Measurements from ENCODE around the gene TMEM9. TPM values are rescaled to one million over a fixed set of nuclear protein-coding genes. Genes with fewer than 3 reads are reported as not detected.

The TMEM9 gene
- 12.7 TPM for total RNA-seq (2013)
- polyA plus RNA-seq (10 to 100 TPM; 13.6 to 43.6 (median 22.4) TPM), polyA minus RNA-seq (7.5 and 10.8 TPM in 2 replicates), total RNA-seq (1.1 to 13.1 (median 4.5) reads per million in 11 experiments)

DNA sequence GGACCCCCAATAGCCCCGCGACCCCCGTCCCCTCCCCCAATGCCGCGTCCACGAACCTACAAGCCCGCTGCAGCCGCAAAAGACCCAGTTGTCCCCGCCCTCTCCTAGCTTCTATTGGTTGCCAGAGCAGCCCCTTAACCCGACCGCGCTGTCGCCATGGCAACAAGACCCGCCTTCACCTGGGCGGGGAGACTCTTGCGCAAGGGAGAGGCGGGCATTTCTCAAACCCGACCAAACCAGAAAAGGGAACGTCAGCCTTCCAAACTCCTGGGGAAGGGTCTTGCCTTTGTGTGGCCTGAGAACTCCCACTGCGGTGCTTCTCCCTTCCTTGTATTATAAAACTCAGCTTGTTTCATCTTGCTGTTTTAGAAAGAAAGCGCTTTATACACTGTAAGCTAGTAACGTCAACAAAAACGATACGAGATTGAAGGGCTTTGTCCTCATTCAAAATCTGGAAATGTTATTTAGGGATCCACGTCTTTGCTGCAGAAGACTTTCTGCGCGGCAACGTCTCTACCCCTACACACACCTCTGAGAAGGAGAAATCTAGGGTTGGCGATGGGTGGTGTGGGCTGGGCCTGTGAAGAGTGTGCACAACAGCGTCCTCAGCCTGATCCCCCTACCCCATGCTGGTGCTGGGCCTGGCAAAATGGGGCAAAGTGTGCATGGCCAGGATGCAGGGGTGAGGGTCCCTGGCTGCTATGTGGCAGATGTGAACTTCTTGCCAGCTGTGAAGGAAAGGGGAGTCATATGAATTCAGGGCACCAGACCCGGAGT lies at the start of gene TMEM9:
TSS of gene TMEM9 (minus strand) at position 86 of the 777 bp plus-strand sequence. CDS start 551 bp downstream, outside the sequence.
- TF ChIP-seq, protein P1, sequence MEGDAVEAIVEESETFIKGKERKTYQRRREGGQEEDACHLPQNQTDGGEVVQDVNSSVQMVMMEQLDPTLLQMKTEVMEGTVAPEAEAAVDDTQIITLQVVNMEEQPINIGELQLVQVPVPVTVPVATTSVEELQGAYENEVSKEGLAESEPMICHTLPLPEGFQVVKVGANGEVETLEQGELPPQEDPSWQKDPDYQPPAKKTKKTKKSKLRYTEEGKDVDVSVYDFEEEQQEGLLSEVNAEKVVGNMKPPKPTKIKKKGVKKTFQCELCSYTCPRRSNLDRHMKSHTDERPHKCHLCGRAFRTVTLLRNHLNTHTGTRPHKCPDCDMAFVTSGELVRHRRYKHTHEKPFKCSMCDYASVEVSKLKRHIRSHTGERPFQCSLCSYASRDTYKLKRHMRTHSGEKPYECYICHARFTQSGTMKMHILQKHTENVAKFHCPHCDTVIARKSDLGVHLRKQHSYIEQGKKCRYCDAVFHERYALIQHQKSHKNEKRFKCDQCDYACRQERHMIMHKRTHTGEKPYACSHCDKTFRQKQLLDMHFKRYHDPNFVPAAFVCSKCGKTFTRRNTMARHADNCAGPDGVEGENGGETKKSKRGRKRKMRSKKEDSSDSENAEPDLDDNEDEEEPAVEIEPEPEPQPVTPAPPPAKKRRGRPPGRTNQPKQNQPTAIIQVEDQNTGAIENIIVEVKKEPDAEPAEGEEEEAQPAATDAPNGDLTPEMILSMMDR (IDR thresholded peaks at IDR 0.05): no peak
- no peaks in the 10 kb centered on the region for H4K20me1 ChIP-seq (ENCODE audit: insufficient read depth, low read length)
- peak within 1 kb of the TSS; percentile 62 for H3K9ac ChIP-seq (ENCODE audit: insufficient read depth, low read length, poor library complexity, severe bottlenecking)
- peak within 1 kb of the TSS; percentile 31 to 66 for H3K27ac ChIP-seq (ENCODE audit: low read depth in 1 of 2, low read length in 2 of 2)
- H3K27me3 ChIP-seq (ENCODE audit: control insufficient read depth in 2 of 2, insufficient read depth in 2 of 2, low read length in 2 of 2): no peaks in the 10 kb centered on the region
- peaks cover 13 to 25% of the 10 kb centered on the region in 2 donors for H3K36me3 ChIP-seq (replicated peaks in 1 of 2; ENCODE audit: control insufficient read depth in 1 of 2, insufficient read depth in 2 of 2, low read length in 2 of 2)
- H3K4me2 ChIP-seq (replicated peaks; ENCODE audit: extremely low read depth, low read length, poor library complexity, severe bottlenecking): peak within 1 kb of the TSS; percentile 89
- H3K4me1 ChIP-seq (ENCODE audit: control insufficient read depth in 1 of 2, insufficient read depth in 2 of 2, low read length in 2 of 2): peaks cover 14 to 17% of the 10 kb centered on the region in 2 donors
- H3K9me3 ChIP-seq (replicated peaks in 1 of 2; ENCODE audit: control insufficient read depth in 1 of 2, insufficient read depth in 1 of 2, low read length in 2 of 2): no peaks in the 10 kb centered on the region
- 6% methylated on average over 17 of the region's 31 CpGs for WGBS (ENCODE audit: insufficient coverage)
- Mint-ChIP-seq H3K9me3 (peaks cover 0 to 5% (median 0%) of the 10 kb centered on the region in 7 donors), H3K36me3 (peaks cover 12 to 16% of the 10 kb centered on the region in 2 donors), H3K27ac (peak within 1 kb of the TSS; percentile 46 to 93 (median 82)), H3K4me3 (peak within 1 kb of the TSS; percentile 88 to 89), H3K4me1 (peaks cover 16% of the 10 kb centered on the region), H3K27me3 (ENCODE audit: low read depth in 3 of 3) (peaks cover 0 to 7% (median 0%) of the 10 kb centered on the region in 3 donors)
- peaks cover 3% of the 10 kb centered on the region for H3K79me2 ChIP-seq (ENCODE audit: insufficient read depth, low read length)
- H2AFZ ChIP-seq (ENCODE audit: insufficient read depth, low read depth, low read length, poor library complexity, severe bottlenecking): peak within 1 kb of the TSS; percentile 92
- H3K4me3 ChIP-seq (replicated peaks in 1 of 3; ENCODE audit: low read depth in 2 of 3, low read length in 3 of 3): peak within 1 kb of the TSS; percentile 54 to 86 (median 71)
- DNase-seq: peak; percentile 89 to 92 (median 91)
- intact Hi-C loops (cut with micrococcal nuclease): loop anchor here in 1 of 2 donors (5.0 kb wide), 1 partner anchor 63 kb away; no protein-coding TSS in a partner anchor

DNA sequence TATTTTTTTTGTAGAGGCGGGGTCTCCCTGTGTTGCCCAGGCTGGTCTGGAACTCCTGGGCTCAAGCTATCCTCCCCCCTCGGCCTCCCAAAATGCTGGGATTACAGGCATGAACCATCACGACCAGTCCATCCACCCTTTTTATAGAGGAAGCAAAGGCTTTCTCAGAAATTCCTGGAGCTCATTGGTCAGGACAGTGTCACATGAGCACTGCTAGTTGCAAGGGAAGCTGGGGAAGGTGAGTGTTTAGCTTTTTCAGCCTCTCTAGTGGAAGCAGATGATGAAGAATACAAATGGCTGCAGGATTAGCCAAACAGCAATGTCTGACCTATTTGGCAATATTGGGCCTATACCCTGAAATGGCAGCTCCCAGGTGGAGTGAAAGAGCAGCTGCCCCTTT lies 44.3 kb upstream of the TMEM9 start:
- Histone ChIP-seq H2AFZ (ENCODE audit: insufficient read depth, low read depth, low read length, poor library complexity, severe bottlenecking) (no peak overlapping the region), H3K79me2 (ENCODE audit: insufficient read depth, low read length) (no peaks in the 10 kb centered on the region), H3K4me1 (ENCODE audit: control insufficient read depth in 1 of 2, insufficient read depth in 2 of 2, low read length in 2 of 2) (no peaks in the 10 kb centered on the region), H3K27ac (ENCODE audit: low read depth in 1 of 2, low read length in 2 of 2) (no peak overlapping the region), H3K27me3 (ENCODE audit: control insufficient read depth in 2 of 2, insufficient read depth in 2 of 2, low read length in 2 of 2) (no peaks in the 10 kb centered on the region), H4K20me1 (ENCODE audit: insufficient read depth, low read length) (no peaks in the 10 kb centered on the region), H3K36me3 (replicated peaks in 1 of 2; ENCODE audit: control insufficient read depth in 1 of 2, insufficient read depth in 2 of 2, low read length in 2 of 2) (no peaks in the 10 kb centered on the region), H3K4me2 (replicated peaks; ENCODE audit: extremely low read depth, low read length, poor library complexity, severe bottlenecking) (no peak overlapping the region), H3K9ac (ENCODE audit: insufficient read depth, low read length, poor library complexity, severe bottlenecking) (no peak overlapping the region), H3K4me3 (replicated peaks in 1 of 3; ENCODE audit: low read depth in 2 of 3, low read length in 3 of 3) (no peak overlapping the region), H3K9me3 (replicated peaks in 1 of 2; ENCODE audit: control insufficient read depth in 1 of 2, insufficient read depth in 1 of 2, low read length in 2 of 2) (no peaks in the 10 kb centered on the region)
- Mint-ChIP-seq H3K9me3 (no peaks in the 10 kb centered on the region), H3K4me1 (no peaks in the 10 kb centered on the region), H3K4me3 (no peak overlapping the region), H3K27me3 (ENCODE audit: low read depth in 3 of 3) (peaks cover 0 to 1% (median 1%) of the 10 kb centered on the region in 3 donors), H3K27ac (no peak overlapping the region), H3K36me3 (no peaks in the 10 kb centered on the region)
- intact Hi-C loops (cut with micrococcal nuclease): no loop called here
- WGBS (ENCODE audit: insufficient coverage): 100% methylated on average over 1 of the region's 3 CpGs
- TF ChIP-seq, protein P1 (IDR thresholded peaks at IDR 0.05): no peak
- no peak for DNase-seq
